A549 (cell line): ENCODE measurements around the gene GYS2. TPM values are rescaled to one million over a fixed set of nuclear protein-coding genes. Genes with fewer than 3 reads are reported as not detected.

Source experiments
- ATAC-seq, 2 experiments: fragments of 200-7000 bp in 1 of 2; fragments of >200 bp in 1 of 2; cut with Nextera tagmentation in 1 of 2; cut with Tn5 transposase in 1 of 2; 3 replicates each; pipeline versions ENCODE4 v1.8.0 to v1.9.1; 2018 to 2020; ENCODE audit warnings: mild to moderate bottlenecking in 1 of 2, moderate library complexity in 1 of 2
- CTCF ChIA-PET: fragments of 300-600 bp; sonication (Branson Sonifier 250); formaldehyde crosslinking; extraction: SDS; loops from one replicate; lab custom pipeline; 2021; ENCODE audit warnings: antibody characterized with exemption, inconsistent platforms; lab: Yijun Ruan, JAX
- POLR2A ChIA-PET: fragments of 350-600 bp; formaldehyde crosslinking; extraction: SDS; loops from one replicate; lab custom pipeline; 2021; ENCODE audit warnings: antibody characterized with exemption, inconsistent platforms; lab: Yijun Ruan, JAX
- DNase-seq, 2 experiments: peaks; one replicate each; pipeline versions ENCODE4 v3.0.0 to v3.0.0-alpha.2; 2011 to 2016; ENCODE audit warnings: low read depth in 1 of 2, low spot score in 1 of 2
- FAIRE-seq: peaks from 2 replicates; lab custom pipeline; 2011; peaks lifted over from hg19 to GRCh38; lab: Jason Lieb, UNC
- H3K27ac ChIP-seq, 2 experiments: fragments of >200 bp; sonication (Bioruptor Twin); formaldehyde crosslinking; 3 replicates each; pipeline ENCODE4 v1.5.1; 2016 to 2017
- H3K4me1 ChIP-seq: fragments of >200 bp; sonication (Bioruptor Twin); formaldehyde crosslinking; 3 replicates; pipeline ENCODE4 v1.6.1; 2016
- H3K4me2 ChIP-seq: fragments of >200 bp; sonication (Bioruptor Twin); formaldehyde crosslinking; 3 replicates; pipeline ENCODE4 v1.6.1; 2016
- H3K4me3 ChIP-seq: fragments of >200 bp; sonication (Bioruptor Twin); formaldehyde crosslinking; 3 replicates; pipeline ENCODE4 v1.5.1; 2016
- H3K9me3 ChIP-seq: fragments of >200 bp; sonication (Bioruptor Twin); formaldehyde crosslinking; 3 replicates; pipeline ENCODE4 v1.6.1; 2016
- BHLHE40 ChIP-seq: IDR thresholded peaks from 2 replicates; pipeline ENCODE4 v1.6.1; 2012; ENCODE audit warnings: low read depth, low read length, inconsistent platforms
- CBX8 ChIP-seq: fragments of 200-600 bp; sonication (generic); IDR thresholded peaks from 2 replicates; pipeline ENCODE4 v1.6.1; 2016
- CEBPB ChIP-seq, 2 experiments: fragments of >200 bp in 1 of 2; sonication (Bioruptor Twin) in 1 of 2; formaldehyde crosslinking in 1 of 2; IDR thresholded peaks; 2 replicates each; pipeline ENCODE4 v1.6.1; 2012 to 2016
- CHD2 ChIP-seq: fragments of 150-350 bp; IDR thresholded peaks from 2 replicates; pipeline ENCODE4 v1.6.1; 2014; ENCODE audit warnings: low read length; ENCODE audit not compliant: partially characterized antibody
- EP300 ChIP-seq, 2 experiments: fragments of >200 bp; sonication (Bioruptor Twin); formaldehyde crosslinking; IDR thresholded peaks; 2 replicates in 1 of 2; 3 replicates in 1 of 2; pipeline ENCODE4 v1.6.1; 2016 to 2017
- GATA3 ChIP-seq: IDR thresholded peaks from 2 replicates; pipeline ENCODE4 v1.6.1; 2012; ENCODE audit warnings: borderline replicate concordance
- HDAC2 ChIP-seq: fragments of 200-600 bp; sonication (generic); IDR thresholded peaks from 2 replicates; pipeline ENCODE4 v1.6.1; 2016
- HOXA7 ChIP-seq: fragments of 250-450 bp; sonication (Bioruptor Pico); IDR thresholded peaks from 2 replicates; pipeline ENCODE4 v1.5.0; 2020; ENCODE audit warnings: mild to moderate bottlenecking, moderate library complexity
- JUN ChIP-seq, 2 experiments: fragments of >200 bp; sonication (Bioruptor Twin); formaldehyde crosslinking; IDR thresholded peaks; 2 replicates in 1 of 2; 3 replicates in 1 of 2; pipeline ENCODE4 v1.6.1; 2016 to 2017
- JUNB ChIP-seq: fragments of >200 bp; sonication (Bioruptor Twin); formaldehyde crosslinking; IDR thresholded peaks from 2 replicates; pipeline ENCODE4 v1.6.1; 2016
- KDM1A ChIP-seq: fragments of 200-600 bp; sonication (generic); IDR thresholded peaks from 2 replicates; pipeline ENCODE4 v1.6.1; 2016; ENCODE audit warnings: low read depth, mild to moderate bottlenecking
- MAFK ChIP-seq: fragments of 450-650 bp; IDR thresholded peaks from 2 replicates; pipeline ENCODE4 v1.6.1; 2014; ENCODE audit not compliant: partially characterized antibody
- MAZ ChIP-seq: fragments of 150-350 bp; IDR thresholded peaks from 2 replicates; pipeline ENCODE4 v1.6.1; 2014; ENCODE audit warnings: antibody characterized with exemption, low read depth, low read length, borderline replicate concordance
- NFE2L2 ChIP-seq: fragments of 150-350 bp; conservative IDR thresholded peaks from 2 replicates; pipeline ENCODE4 v1.6.1; 2014; ENCODE audit warnings: low read length
- NPAS2 ChIP-seq: fragments of 250-450 bp; sonication (Bioruptor Pico); IDR thresholded peaks from 2 replicates; pipeline ENCODE4 v1.8.0; 2022; ENCODE audit warnings: mild to moderate bottlenecking, moderate library complexity, borderline replicate concordance
- NR3C1 ChIP-seq: fragments of >200 bp; sonication (Bioruptor Twin); formaldehyde crosslinking; IDR thresholded peaks from 3 replicates; pipeline ENCODE4 v1.6.1; 2017
- POLR2A ChIP-seq: IDR thresholded peaks from 2 replicates; pipeline ENCODE4 v1.6.1; 2012; ENCODE audit warnings: mild to moderate bottlenecking, low read length
- POLR2AphosphoS2 ChIP-seq: conservative IDR thresholded peaks from 2 replicates; pipeline ENCODE4 v1.6.1; 2012; ENCODE audit warnings: low read length, improper control_type of control experiment, inconsistent platforms
- RCOR1 ChIP-seq: fragments of 150-350 bp; IDR thresholded peaks from 2 replicates; pipeline ENCODE4 v1.6.1; 2014; ENCODE audit warnings: antibody characterized with exemption, low read length, low read depth
- TFCP2L1 ChIP-seq: fragments of 250-450 bp; sonication (Bioruptor Pico); IDR thresholded peaks from 2 replicates; pipeline ENCODE4 v1.5.0; 2021; ENCODE audit warnings: mild to moderate bottlenecking
- ZC3H11A ChIP-seq: fragments of 450-650 bp; IDR thresholded peaks from 2 replicates; pipeline ENCODE4 v1.6.1; 2014; ENCODE audit warnings: antibody characterized with exemption, mild to moderate bottlenecking
- WGBS: methylation state at CpG from one replicate; pipeline ENCODE4 v1.1.6; 2017; ENCODE audit errors: missing lambda C conversion rate; 5-methylcytosine and 5-hydroxymethylcytosine counted together
- polyA plus RNA-seq, 4 experiments: library from polyadenylated mRNA; depleted of rRNA in 3 of 4; stranded (reverse); fragments of >200 nt; fragmentation: RNase III in 1 of 4; extraction: RNeasy Plus Mini Kit Qiagen cat#74134 plus additional on column Dnase treatment in 1 of 4; gene quantifications; 2 replicates in 3 of 4; 3 replicates in 1 of 4; pipeline ENCODE4 v1.2.3, GENCODE V29; 2011 to 2017
- TF ChIP-seq, protein P1 (sequence below): fragments of >200 bp; sonication (Bioruptor Twin); formaldehyde crosslinking; IDR thresholded peaks from 2 replicates; pipeline ENCODE4 v1.6.1; 2016
- TF ChIP-seq, protein P2 (sequence below): fragments of 150-350 bp; IDR thresholded peaks from 2 replicates; pipeline ENCODE4 v1.6.1; 2014; ENCODE audit warnings: low read depth, mild to moderate bottlenecking, low read length
- TF ChIP-seq, protein P3 (sequence below): fragments of 250-450 bp; sonication (Bioruptor Pico); IDR thresholded peaks from 2 replicates; pipeline ENCODE4 v1.5.0; 2020; ENCODE audit warnings: low read depth, mild to moderate bottlenecking, moderate library complexity
- TF ChIP-seq, protein P4 (sequence below): IDR thresholded peaks from 2 replicates; pipeline ENCODE4 v1.6.1; 2012; ENCODE audit warnings: low read depth, borderline replicate concordance
- TF ChIP-seq, protein P5 (sequence below): IDR thresholded peaks from 2 replicates; pipeline ENCODE4 v1.6.1; 2012

GYS2 gene
- polyA plus RNA-seq, 2 of the 4 experiments (the other 2 are of a cell fraction) = 0.19 TPM; not detected in 1

DNA sequence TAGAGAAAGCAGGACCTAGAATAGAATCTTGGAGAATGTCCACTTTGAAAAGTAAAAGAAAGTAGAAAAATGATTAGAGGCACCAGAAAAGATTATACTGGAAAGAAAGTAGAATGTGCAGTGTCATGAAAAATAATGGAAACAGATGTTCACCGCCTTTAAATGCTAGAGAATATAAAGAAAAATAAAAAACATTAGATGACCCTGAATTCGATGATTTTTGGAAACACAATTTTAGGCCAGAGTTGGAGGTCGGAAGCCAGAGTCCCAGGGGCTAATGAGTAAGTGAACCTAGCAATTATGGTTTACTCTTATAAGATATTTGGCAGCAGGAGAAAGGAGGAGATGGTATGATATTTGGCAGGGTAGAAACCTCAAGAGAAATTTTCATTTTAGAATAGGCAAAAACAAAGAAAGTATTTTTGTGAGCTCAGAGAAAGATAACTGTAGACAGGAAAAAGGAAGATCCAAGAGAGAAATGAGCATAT lies 37.7 kb downstream of the GYS2 start:
- ChIA-PET POLR2A (interaction anchor here (0.6 kb wide), 1 partner anchor 75 kb away, joined by 7 read pairs; no protein-coding TSS in a partner anchor), CTCF (no interaction called here)
- Histone ChIP-seq H3K9me3 (no peaks in the 10 kb centered on the region), H3K27ac (peak overlapping the region; percentile 22 to 78; a peak in 4 of 6 replicates), H3K4me1 (peaks cover 48% of the 10 kb centered on the region), H3K4me3 (no peak overlapping the region), H3K4me2 (peak overlapping the region; percentile 73)
- 94% methylated on average over 3 of the region's 3 CpGs for WGBS
- ATAC-seq (no peak), DNase-seq (no peak), FAIRE-seq (no peak)
- TF ChIP-seq HDAC2 (0 out of 2 replicates have a peak, but pooled peaks have one; percentile 9), NFE2L2 (0 out of 2 replicates have a peak, but pooled peaks have one; percentile 3), RCOR1 (no peak), MAFK (peak; percentile 53)

DNA sequence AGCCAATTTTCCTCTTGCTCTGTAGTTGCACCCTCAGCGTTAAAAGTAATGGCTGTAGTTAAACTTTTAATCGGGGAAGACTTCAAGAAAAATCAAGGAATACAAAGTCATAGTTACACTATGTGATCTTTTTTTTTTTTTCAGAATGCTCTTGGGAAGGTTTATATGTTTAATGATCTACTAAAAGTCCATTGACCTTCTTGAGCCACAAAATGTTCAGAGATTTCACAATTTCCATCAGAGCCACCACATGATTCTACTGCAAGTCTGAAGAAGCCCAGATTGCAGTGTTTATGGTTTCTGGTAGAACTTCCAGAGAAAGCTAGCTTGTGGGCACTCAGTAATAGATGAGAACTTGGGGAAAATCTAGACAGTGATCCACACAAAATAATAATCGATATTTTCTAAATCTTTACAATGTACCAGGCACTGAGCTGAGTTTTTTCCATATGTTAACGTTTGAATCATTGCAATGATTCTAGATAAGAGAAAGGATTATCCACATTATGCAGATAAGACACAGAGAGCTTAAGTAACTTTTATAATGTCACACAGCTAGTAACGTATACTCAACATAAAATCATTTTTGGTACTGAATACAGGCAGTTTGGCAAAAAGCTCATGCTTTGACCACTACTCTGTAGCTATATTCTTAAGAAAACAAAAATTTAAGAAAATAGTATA lies 38.3 kb downstream of the GYS2 start:
- FAIRE-seq (no peak), ATAC-seq (peak in 1 of 2 experiments; percentile 30; a peak in 1 of 6 replicates), DNase-seq (peak in 1 of 2 experiments; percentile 62)
- TF ChIP-seq, protein P1, sequence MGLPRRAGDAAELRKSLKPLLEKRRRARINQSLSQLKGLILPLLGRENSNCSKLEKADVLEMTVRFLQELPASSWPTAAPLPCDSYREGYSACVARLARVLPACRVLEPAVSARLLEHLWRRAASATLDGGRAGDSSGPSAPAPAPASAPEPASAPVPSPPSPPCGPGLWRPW = 0 out of 2 replicates have a peak, but pooled peaks have one; percentile 33
- TF ChIP-seq HOXA7 (CRISPR knock-in tag) = no peak
- TF ChIP-seq HDAC2 = peak; percentile 76; the same call in 1 of the 2 replicates
- peak; percentile 48 to 53; a peak in 2 of 4 replicates for TF ChIP-seq CEBPB (IDR thresholded peaks at IDR 0.05)
- 0 out of 2 replicates have a peak, but pooled peaks have one; percentile 62 for TF ChIP-seq KDM1A
- Histone ChIP-seq H3K4me3 (no peak overlapping the region), H3K4me2 (peak overlapping the region; percentile 73), H3K9me3 (no peaks in the 10 kb centered on the region), H3K4me1 (peaks cover 54% of the 10 kb centered on the region), H3K27ac (peak overlapping the region; percentile 15 to 78; a peak in 5 of 6 replicates)
- CTCF ChIA-PET = no interaction called here
- 35% methylated on average over 5 of the region's 5 CpGs for WGBS
- POLR2A ChIA-PET = interaction anchor here (0.6 kb wide), 1 partner anchor 75 kb away, joined by 7 read pairs; no protein-coding TSS in a partner anchor

DNA sequence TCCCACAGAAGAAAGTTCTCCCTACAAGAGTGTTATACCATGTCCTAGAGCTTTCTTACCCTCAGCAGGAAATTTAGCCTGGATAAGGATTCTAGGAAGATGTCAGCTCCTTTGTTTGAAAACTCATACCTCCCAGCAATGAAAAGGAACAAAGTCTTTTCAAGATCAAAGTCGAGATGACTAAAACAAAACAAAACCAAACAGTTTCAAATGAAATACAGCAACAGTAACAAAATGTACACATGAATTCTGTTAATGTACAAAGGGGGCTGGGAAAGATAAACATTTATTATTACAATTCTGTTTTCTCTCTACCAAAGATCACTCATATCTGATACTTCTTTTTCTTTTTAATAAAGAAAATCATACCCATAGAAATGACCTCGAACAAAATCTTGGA lies 41.8 kb downstream of the GYS2 start:
- CTCF ChIA-PET = no interaction called here
- FAIRE-seq = no peak
- TF ChIP-seq EP300 (IDR thresholded peaks at IDR 0.05) (peak; percentile 30 to 55; a peak in 1 of 5 replicates), JUN (IDR thresholded peaks at IDR 0.05) (peak in 1 of 2 experiments; percentile 60; a peak in 1 of 5 replicates), JUNB (peak; percentile 73), BHLHE40 (no peak)
- TF ChIP-seq, protein P2, sequence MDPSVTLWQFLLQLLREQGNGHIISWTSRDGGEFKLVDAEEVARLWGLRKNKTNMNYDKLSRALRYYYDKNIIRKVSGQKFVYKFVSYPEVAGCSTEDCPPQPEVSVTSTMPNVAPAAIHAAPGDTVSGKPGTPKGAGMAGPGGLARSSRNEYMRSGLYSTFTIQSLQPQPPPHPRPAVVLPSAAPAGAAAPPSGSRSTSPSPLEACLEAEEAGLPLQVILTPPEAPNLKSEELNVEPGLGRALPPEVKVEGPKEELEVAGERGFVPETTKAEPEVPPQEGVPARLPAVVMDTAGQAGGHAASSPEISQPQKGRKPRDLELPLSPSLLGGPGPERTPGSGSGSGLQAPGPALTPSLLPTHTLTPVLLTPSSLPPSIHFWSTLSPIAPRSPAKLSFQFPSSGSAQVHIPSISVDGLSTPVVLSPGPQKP = no peak
- Histone ChIP-seq H3K4me3 (no peak overlapping the region), H3K4me1 (peaks cover 75% of the 10 kb centered on the region), H3K4me2 (peak overlapping the region; percentile 46), H3K27ac (peak overlapping the region; percentile 24 to 78; a peak in 5 of 6 replicates), H3K9me3 (no peaks in the 10 kb centered on the region)
- peak in 1 of 2 experiments; percentile 46 for DNase-seq
- POLR2A ChIA-PET = no interaction called here
- ATAC-seq = peak in 1 of 2 experiments; percentile 27; a peak in 1 of 6 replicates
- WGBS = 2% methylated on average over 2 of the region's 2 CpGs

DNA sequence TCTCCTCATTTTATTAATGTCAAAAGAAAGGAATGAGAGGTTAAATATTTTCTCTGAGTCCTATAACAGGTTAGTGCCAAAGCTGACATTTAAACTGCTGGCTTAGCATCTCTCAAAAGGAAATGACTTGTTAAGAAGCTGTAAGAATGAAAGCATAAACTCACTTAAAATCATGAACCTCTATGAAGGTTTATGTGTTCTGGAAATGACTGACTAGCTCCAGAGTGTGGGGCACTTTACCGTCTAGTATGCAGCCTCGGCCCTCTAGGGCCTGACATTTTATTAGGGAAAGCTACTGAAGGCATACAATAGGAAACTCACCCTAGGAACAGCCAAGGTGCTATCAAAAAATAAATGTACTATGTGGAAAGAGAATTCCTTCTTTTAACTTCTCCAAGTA lies 43.5 kb downstream of the GYS2 start:
- ATAC-seq (peak in 1 of 2 experiments; percentile 38; a peak in 1 of 6 replicates), DNase-seq (no peak), FAIRE-seq (peak; percentile 18)
- no peak overlapping the region for H3K4me3 ChIP-seq
- no peaks in the 10 kb centered on the region for H3K9me3 ChIP-seq
- CTCF ChIA-PET = interaction anchor here (2.0 kb wide), 1 partner anchor 119 kb away, joined by 11 read pairs; no protein-coding TSS in a partner anchor
- POLR2A ChIA-PET = no interaction called here
- peak overlapping the region; percentile 69 to 78 for H3K27ac ChIP-seq
- 27% methylated on average over 2 of the region's 2 CpGs for WGBS
- peak overlapping the region; percentile 58 for H3K4me2 ChIP-seq
- H3K4me1 ChIP-seq = peaks cover 65% of the 10 kb centered on the region
- no peak for TF ChIP-seq CBX8
- TF ChIP-seq ZC3H11A = no peak
- no peak for TF ChIP-seq POLR2AphosphoS2
- TF ChIP-seq, protein P2 = no peak
- TF ChIP-seq, protein P3, sequence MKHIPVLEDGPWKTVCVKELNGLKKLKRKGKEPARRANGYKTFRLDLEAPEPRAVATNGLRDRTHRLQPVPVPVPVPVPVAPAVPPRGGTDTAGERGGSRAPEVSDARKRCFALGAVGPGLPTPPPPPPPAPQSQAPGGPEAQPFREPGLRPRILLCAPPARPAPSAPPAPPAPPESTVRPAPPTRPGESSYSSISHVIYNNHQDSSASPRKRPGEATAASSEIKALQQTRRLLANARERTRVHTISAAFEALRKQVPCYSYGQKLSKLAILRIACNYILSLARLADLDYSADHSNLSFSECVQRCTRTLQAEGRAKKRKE (CRISPR knock-in tag) = no peak
- no peak for TF ChIP-seq KDM1A
- TF ChIP-seq MAZ = no peak
- TF ChIP-seq NR3C1 = no peak
- TF ChIP-seq GATA3 = no peak
- TF ChIP-seq, protein P4, sequence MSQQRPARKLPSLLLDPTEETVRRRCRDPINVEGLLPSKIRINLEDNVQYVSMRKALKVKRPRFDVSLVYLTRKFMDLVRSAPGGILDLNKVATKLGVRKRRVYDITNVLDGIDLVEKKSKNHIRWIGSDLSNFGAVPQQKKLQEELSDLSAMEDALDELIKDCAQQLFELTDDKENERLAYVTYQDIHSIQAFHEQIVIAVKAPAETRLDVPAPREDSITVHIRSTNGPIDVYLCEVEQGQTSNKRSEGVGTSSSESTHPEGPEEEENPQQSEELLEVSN = no peak
- no peak for TF ChIP-seq CHD2
- TF ChIP-seq NPAS2 (CRISPR knock-in tag) = no peak
- TF ChIP-seq, protein P5, sequence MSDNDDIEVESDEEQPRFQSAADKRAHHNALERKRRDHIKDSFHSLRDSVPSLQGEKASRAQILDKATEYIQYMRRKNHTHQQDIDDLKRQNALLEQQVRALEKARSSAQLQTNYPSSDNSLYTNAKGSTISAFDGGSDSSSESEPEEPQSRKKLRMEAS = no peak
- no peak for TF ChIP-seq TFCP2L1
- TF ChIP-seq POLR2A = no peak
